Measurements from ENCODE around the gene PRCD.

PRCD gene

GRCh38 chr17:76581515-76581914, 41.7 kb downstream of the PRCD start:
- no peak for TF ChIP-seq CTCF (IDR thresholded peaks at IDR 0.05)
- no peak overlapping the region for H3K27ac ChIP-seq
- no peak for DNase-seq (ENCODE audit: low spot score)
- no peak overlapping the region for H3K4me3 ChIP-seq

GRCh38 chr17:76582660-76583059, 42.8 kb downstream of the PRCD start:
- no peak overlapping the region for H3K4me3 ChIP-seq
- no peak for DNase-seq (ENCODE audit: low spot score)
- TF ChIP-seq CTCF (IDR thresholded peaks at IDR 0.05) = no peak
- H3K27ac ChIP-seq = no peak overlapping the region

- peak overlapping the region; percentile 88 for H3K4me3 ChIP-seq
- no peak overlapping the region for H3K27ac ChIP-seq
- no peak for DNase-seq (ENCODE audit: low spot score)
- TF ChIP-seq CTCF (IDR thresholded peaks at IDR 0.05) = no peak
These were observed 44.7 kb downstream of the PRCD start for GRCh38 chr17:76584427-76585032.

GRCh38 chr17:76585033-76585648, 45.3 kb downstream of the PRCD start:
- peak overlapping the region; percentile 88 for H3K4me3 ChIP-seq
- H3K27ac ChIP-seq = peak overlapping the region in 1 of 2 donors; percentile 33
- TF ChIP-seq CTCF (IDR thresholded peaks at IDR 0.05) = no peak
- no peak for DNase-seq (ENCODE audit: low spot score)

GRCh38 chr17:76585649-76586593, 46.1 kb downstream of the PRCD start, which contains the start of gene ST6GALNAC2:
TSS of gene ST6GALNAC2 (minus strand) at chr17:76585860. CDS start at chr17:76585808, 52 bp downstream.
- Histone ChIP-seq H3K27ac (peak within 1 kb of the TSS in 1 of 2 donors; percentile 33), H3K4me3 (peak within 1 kb of the TSS; percentile 88)
- TF ChIP-seq CTCF (IDR thresholded peaks at IDR 0.05) = no peak
- DNase-seq (ENCODE audit: low spot score) = no peak

GRCh38 chr17:76586741-76587487, 47.1 kb downstream of the PRCD start:
- TF ChIP-seq CTCF (IDR thresholded peaks at IDR 0.05) = no peak

More at GRCh38 chr17:76586741-76587487, 47.1 kb downstream of the PRCD start:
- Histone ChIP-seq H3K4me3 (peak overlapping the region; percentile 88), H3K27ac (no peak overlapping the region)
- no peak for DNase-seq (ENCODE audit: low spot score)
